Choroid plexus epithelial cell (primary cell): Measurements from ENCODE around the gene FOXN3.

Experiments used
- DNase-seq: peaks from one replicate; pipeline ENCODE4 v3.0.0-alpha.2; 2010; ENCODE audit warnings: low read depth
- H3K4me3 ChIP-seq: 2 replicates; pipeline ENCODE4 v1.5.1; 2011; ENCODE audit warnings: low read depth, mild to moderate bottlenecking, control low read depth, low read length, moderate library complexity
- CTCF ChIP-seq: conservative IDR thresholded peaks from 2 replicates; pipeline ENCODE4 v1.5.1; 2011; ENCODE audit warnings: low read depth, mild to moderate bottlenecking, control low read depth, inconsistent platforms, low read length, moderate library complexity

FOXN3 gene

GRCh38 chr14:89144066-89144465, 273.0 kb downstream of the FOXN3 start:
- no peak for TF ChIP-seq CTCF
- H3K4me3 ChIP-seq: no peak overlapping the region

GRCh38 chr14:89143595-89143994, 273.4 kb downstream of the FOXN3 start:
- no peak overlapping the region for H3K4me3 ChIP-seq
- TF ChIP-seq CTCF: no peak
- DNase-seq: no peak

More at GRCh38 chr14:89144066-89144465, 273.0 kb downstream of the FOXN3 start:
- no peak for DNase-seq

- TF ChIP-seq CTCF: no peak
- H3K4me3 ChIP-seq: no peak overlapping the region
- DNase-seq: no peak
Measured at GRCh38 chr14:89142366-89142765, 274.7 kb downstream of the FOXN3 start.

- no peak for TF ChIP-seq CTCF
- no peak overlapping the region for H3K4me3 ChIP-seq
- no peak for DNase-seq
Measured at GRCh38 chr14:89141862-89142261, 275.2 kb downstream of the FOXN3 start.

GRCh38 chr14:89140326-89140725, 276.7 kb downstream of the FOXN3 start:
- H3K4me3 ChIP-seq: no peak overlapping the region
- TF ChIP-seq CTCF: no peak
- DNase-seq: no peak

- no peak for DNase-seq
- no peak overlapping the region for H3K4me3 ChIP-seq
- TF ChIP-seq CTCF: no peak
Measured at GRCh38 chr14:89139404-89140247, 277.4 kb downstream of the FOXN3 start.

GRCh38 chr14:89138846-89139245, 278.2 kb downstream of the FOXN3 start:
- peak; percentile 35 for DNase-seq
- no peak for TF ChIP-seq CTCF
- H3K4me3 ChIP-seq: no peak overlapping the region
